ENCODE measurements around the gene SGCE.

The SGCE gene

GRCh38 chr7:94658826-94659225, 2.9 kb upstream of the SGCE start:
- DNase-seq (ENCODE audit: low read depth) = no peak

- no peak for DNase-seq (ENCODE audit: low read depth)
Observed at GRCh38 chr7:94657771-94658693, 2.1 kb upstream of the SGCE start.

GRCh38 chr7:94656925-94657731, 1.2 kb upstream of the SGCE start:
- DNase-seq (ENCODE audit: low read depth) = no peak

- DNase-seq (ENCODE audit: low read depth) = no peak
Observed at GRCh38 chr7:94656658-94656924, 658 bp upstream of the SGCE start.

- peak; percentile 40 for DNase-seq (ENCODE audit: low read depth)
Observed at GRCh38 chr7:94655126-94655847, 646 bp downstream of the SGCE start.

GRCh38 chr7:94654783-94655125, 1.2 kb downstream of the SGCE start:
- DNase-seq (ENCODE audit: low read depth) = no peak

GRCh38 chr7:94650147-94651051, 5.5 kb downstream of the SGCE start:
- DNase-seq (ENCODE audit: low read depth) = no peak

- no peak for DNase-seq (ENCODE audit: low read depth)
Observed at GRCh38 chr7:94649450-94649849, 6.5 kb downstream of the SGCE start.

- DNase-seq (ENCODE audit: low read depth) = no peak
Observed at GRCh38 chr7:94648731-94649130, 7.2 kb downstream of the SGCE start.

- no peak for DNase-seq (ENCODE audit: low read depth)
Observed at GRCh38 chr7:94647295-94647694, 8.6 kb downstream of the SGCE start.

- no peak for DNase-seq (ENCODE audit: low read depth)
Observed at GRCh38 chr7:94643771-94644545, 12.0 kb downstream of the SGCE start.

- no peak for DNase-seq (ENCODE audit: low read depth)
Observed at GRCh38 chr7:94642838-94643653, 12.9 kb downstream of the SGCE start.

GRCh38 chr7:94639384-94639783, 16.5 kb downstream of the SGCE start:
- DNase-seq (ENCODE audit: low read depth) = no peak

- DNase-seq (ENCODE audit: low read depth) = no peak
Observed at GRCh38 chr7:94635687-94636086, 20.2 kb downstream of the SGCE start.

- DNase-seq (ENCODE audit: low read depth) = no peak
Observed at GRCh38 chr7:94634502-94634901, 21.4 kb downstream of the SGCE start.

GRCh38 chr7:94633687-94634086, 22.2 kb downstream of the SGCE start:
- no peak for DNase-seq (ENCODE audit: low read depth)

GRCh38 chr7:94633014-94633341, 23.0 kb downstream of the SGCE start:
- DNase-seq (ENCODE audit: low read depth) = no peak

- DNase-seq (ENCODE audit: low read depth) = peak; percentile 55
Observed at GRCh38 chr7:94632338-94633013, 23.5 kb downstream of the SGCE start.

GRCh38 chr7:94630855-94631254, 25.1 kb downstream of the SGCE start:
- DNase-seq (ENCODE audit: low read depth) = no peak

GRCh38 chr7:94623820-94624219, 32.1 kb downstream of the SGCE start:
- DNase-seq (ENCODE audit: low read depth) = no peak
